Measurements from ENCODE around the gene DYNC1I1. TPM values are rescaled to one million over a fixed set of nuclear protein-coding genes. Genes with fewer than 3 reads are reported as not detected.

Gene DYNC1I1
- total and polyA plus RNA-seq, 2 experiments from 2014 or later = 1.4 to 4.1 TPM

DNA sequence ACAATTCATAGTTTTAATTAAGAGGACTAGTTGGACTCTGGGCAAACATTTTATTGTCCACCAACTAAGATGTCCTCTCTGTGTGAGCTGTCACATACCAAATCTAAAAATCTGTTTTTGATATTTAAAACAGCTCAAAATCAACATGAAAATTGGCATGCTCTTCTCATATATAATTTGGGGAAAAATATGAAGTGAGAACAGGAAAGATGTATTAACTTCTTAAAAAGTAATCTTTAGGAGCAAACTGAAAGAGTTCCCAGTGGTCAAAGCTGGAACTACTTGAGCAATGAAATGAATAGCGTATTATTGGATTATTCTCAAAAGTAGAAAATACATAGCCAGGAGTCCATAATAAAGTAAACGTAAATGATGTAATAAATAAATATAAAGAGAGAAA, 147.2 kb downstream of the DYNC1I1 start:
- Histone ChIP-seq H3F3A (replicated peaks; ENCODE audit: low read depth) (no peaks in the 10 kb centered on the region), H3K36me3 (ENCODE audit: insufficient read depth) (no peaks in the 10 kb centered on the region), H3K4me2 (no peak overlapping the region), H3K27me3 (ENCODE audit: insufficient read depth) (no peaks in the 10 kb centered on the region), H3K27ac (ENCODE audit: low read depth) (no peak overlapping the region), H3K4me1 (ENCODE audit: insufficient read depth) (no peaks in the 10 kb centered on the region), H2AFZ (no peak overlapping the region), H3K79me2 (replicated peaks; ENCODE audit: insufficient read depth) (no peaks in the 10 kb centered on the region), H4K20me1 (replicated peaks; ENCODE audit: insufficient read depth) (no peaks in the 10 kb centered on the region), H3K9me2 (ENCODE audit: insufficient read depth) (no peaks in the 10 kb centered on the region), H3K4me3 (no peak overlapping the region)
- TF ChIP-seq EZH2 (IDR thresholded peaks at IDR 0.05; ENCODE audit: low read depth, unreplicated experiment) = no peak
- TF ChIP-seq, protein P1, sequence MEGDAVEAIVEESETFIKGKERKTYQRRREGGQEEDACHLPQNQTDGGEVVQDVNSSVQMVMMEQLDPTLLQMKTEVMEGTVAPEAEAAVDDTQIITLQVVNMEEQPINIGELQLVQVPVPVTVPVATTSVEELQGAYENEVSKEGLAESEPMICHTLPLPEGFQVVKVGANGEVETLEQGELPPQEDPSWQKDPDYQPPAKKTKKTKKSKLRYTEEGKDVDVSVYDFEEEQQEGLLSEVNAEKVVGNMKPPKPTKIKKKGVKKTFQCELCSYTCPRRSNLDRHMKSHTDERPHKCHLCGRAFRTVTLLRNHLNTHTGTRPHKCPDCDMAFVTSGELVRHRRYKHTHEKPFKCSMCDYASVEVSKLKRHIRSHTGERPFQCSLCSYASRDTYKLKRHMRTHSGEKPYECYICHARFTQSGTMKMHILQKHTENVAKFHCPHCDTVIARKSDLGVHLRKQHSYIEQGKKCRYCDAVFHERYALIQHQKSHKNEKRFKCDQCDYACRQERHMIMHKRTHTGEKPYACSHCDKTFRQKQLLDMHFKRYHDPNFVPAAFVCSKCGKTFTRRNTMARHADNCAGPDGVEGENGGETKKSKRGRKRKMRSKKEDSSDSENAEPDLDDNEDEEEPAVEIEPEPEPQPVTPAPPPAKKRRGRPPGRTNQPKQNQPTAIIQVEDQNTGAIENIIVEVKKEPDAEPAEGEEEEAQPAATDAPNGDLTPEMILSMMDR (conservative IDR thresholded peaks at IDR 0.05; ENCODE audit: low read depth in 2 of 2) = peak in 1 of 2 experiments; percentile 43; a peak in 2 of 4 replicates
- H3K27me3 Mint-ChIP-seq (ENCODE audit: insufficient read depth, low read depth, poor library complexity) = no peaks in the 10 kb centered on the region
- H3K27ac Mint-ChIP-seq = no peak overlapping the region
- DNase-seq (ENCODE audit: low spot score) (no peak), ATAC-seq (no peak)
- H3K9me3 Mint-ChIP-seq = no peaks in the 10 kb centered on the region
- peaks cover 3% of the 10 kb centered on the region; the same call in 1 of the 3 replicates for H3K4me1 Mint-ChIP-seq
- no peaks in the 10 kb centered on the region for H3K36me3 Mint-ChIP-seq (ENCODE audit: low read depth)
- no peak overlapping the region for H3K4me3 Mint-ChIP-seq

DNA sequence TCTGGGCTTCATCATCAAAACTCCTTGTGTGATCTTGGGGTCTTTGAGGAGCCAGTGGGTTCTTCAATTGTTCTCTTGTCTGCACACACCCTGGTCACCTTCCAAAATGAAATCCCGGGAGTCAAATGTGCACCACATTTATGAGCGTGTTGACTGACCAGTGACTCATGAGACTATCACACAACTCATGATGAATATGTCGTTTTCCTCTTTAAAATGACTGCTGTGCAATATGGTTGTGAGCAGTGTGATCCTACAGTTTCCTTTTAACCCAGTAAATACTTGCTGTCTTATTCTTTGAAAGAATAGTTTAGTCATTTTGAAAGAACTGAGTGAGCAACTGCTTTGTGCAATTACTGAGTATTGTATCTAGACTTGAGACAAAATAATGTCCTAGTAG, 149.2 kb downstream of the DYNC1I1 start:
- no peaks in the 10 kb centered on the region for H3K27me3 Mint-ChIP-seq (ENCODE audit: insufficient read depth, low read depth, poor library complexity)
- no peak overlapping the region for H3K27ac Mint-ChIP-seq
- H3F3A ChIP-seq (replicated peaks; ENCODE audit: low read depth) = no peaks in the 10 kb centered on the region
- H3K36me3 ChIP-seq (ENCODE audit: insufficient read depth) = no peaks in the 10 kb centered on the region
- peaks cover 3% of the 10 kb centered on the region; the same call in 1 of the 3 replicates for H3K4me1 Mint-ChIP-seq
- H4K20me1 ChIP-seq (replicated peaks; ENCODE audit: insufficient read depth) = no peaks in the 10 kb centered on the region
- no peak for ATAC-seq
- no peaks in the 10 kb centered on the region for H3K79me2 ChIP-seq (replicated peaks; ENCODE audit: insufficient read depth)
- H3K4me1 ChIP-seq (ENCODE audit: insufficient read depth) = no peaks in the 10 kb centered on the region
- no peaks in the 10 kb centered on the region for H3K9me3 Mint-ChIP-seq
- no peak for DNase-seq (ENCODE audit: low spot score)
- H3K4me2 ChIP-seq = no peak overlapping the region
- H3K27me3 ChIP-seq (ENCODE audit: insufficient read depth) = no peaks in the 10 kb centered on the region
- no peak overlapping the region for H3K4me3 Mint-ChIP-seq
- no peak overlapping the region for H3K4me3 ChIP-seq
- no peaks in the 10 kb centered on the region for H3K9me2 ChIP-seq (ENCODE audit: insufficient read depth)
- no peak overlapping the region for H2AFZ ChIP-seq
- no peak overlapping the region for H3K27ac ChIP-seq (ENCODE audit: low read depth)
- no peaks in the 10 kb centered on the region for H3K36me3 Mint-ChIP-seq (ENCODE audit: low read depth)
- no peak for TF ChIP-seq EZH2phosphoT487 (IDR thresholded peaks at IDR 0.05; ENCODE audit: unreplicated experiment)
- TF ChIP-seq STAT1 (IDR thresholded peaks at IDR 0.05; ENCODE audit: unreplicated experiment) = no peak
- no peak for TF ChIP-seq ZNF114 (CRISPR knock-in tag; IDR thresholded peaks at IDR 0.05)
- TF ChIP-seq, protein P2, sequence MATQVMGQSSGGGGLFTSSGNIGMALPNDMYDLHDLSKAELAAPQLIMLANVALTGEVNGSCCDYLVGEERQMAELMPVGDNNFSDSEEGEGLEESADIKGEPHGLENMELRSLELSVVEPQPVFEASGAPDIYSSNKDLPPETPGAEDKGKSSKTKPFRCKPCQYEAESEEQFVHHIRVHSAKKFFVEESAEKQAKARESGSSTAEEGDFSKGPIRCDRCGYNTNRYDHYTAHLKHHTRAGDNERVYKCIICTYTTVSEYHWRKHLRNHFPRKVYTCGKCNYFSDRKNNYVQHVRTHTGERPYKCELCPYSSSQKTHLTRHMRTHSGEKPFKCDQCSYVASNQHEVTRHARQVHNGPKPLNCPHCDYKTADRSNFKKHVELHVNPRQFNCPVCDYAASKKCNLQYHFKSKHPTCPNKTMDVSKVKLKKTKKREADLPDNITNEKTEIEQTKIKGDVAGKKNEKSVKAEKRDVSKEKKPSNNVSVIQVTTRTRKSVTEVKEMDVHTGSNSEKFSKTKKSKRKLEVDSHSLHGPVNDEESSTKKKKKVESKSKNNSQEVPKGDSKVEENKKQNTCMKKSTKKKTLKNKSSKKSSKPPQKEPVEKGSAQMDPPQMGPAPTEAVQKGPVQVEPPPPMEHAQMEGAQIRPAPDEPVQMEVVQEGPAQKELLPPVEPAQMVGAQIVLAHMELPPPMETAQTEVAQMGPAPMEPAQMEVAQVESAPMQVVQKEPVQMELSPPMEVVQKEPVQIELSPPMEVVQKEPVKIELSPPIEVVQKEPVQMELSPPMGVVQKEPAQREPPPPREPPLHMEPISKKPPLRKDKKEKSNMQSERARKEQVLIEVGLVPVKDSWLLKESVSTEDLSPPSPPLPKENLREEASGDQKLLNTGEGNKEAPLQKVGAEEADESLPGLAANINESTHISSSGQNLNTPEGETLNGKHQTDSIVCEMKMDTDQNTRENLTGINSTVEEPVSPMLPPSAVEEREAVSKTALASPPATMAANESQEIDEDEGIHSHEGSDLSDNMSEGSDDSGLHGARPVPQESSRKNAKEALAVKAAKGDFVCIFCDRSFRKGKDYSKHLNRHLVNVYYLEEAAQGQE (IDR thresholded peaks at IDR 0.05; ENCODE audit: unreplicated experiment) = no peak
- TF ChIP-seq CREB1 (CRISPR knock-in tag; IDR thresholded peaks at IDR 0.05; ENCODE audit: low read depth) = no peak
- TF ChIP-seq, protein P3, sequence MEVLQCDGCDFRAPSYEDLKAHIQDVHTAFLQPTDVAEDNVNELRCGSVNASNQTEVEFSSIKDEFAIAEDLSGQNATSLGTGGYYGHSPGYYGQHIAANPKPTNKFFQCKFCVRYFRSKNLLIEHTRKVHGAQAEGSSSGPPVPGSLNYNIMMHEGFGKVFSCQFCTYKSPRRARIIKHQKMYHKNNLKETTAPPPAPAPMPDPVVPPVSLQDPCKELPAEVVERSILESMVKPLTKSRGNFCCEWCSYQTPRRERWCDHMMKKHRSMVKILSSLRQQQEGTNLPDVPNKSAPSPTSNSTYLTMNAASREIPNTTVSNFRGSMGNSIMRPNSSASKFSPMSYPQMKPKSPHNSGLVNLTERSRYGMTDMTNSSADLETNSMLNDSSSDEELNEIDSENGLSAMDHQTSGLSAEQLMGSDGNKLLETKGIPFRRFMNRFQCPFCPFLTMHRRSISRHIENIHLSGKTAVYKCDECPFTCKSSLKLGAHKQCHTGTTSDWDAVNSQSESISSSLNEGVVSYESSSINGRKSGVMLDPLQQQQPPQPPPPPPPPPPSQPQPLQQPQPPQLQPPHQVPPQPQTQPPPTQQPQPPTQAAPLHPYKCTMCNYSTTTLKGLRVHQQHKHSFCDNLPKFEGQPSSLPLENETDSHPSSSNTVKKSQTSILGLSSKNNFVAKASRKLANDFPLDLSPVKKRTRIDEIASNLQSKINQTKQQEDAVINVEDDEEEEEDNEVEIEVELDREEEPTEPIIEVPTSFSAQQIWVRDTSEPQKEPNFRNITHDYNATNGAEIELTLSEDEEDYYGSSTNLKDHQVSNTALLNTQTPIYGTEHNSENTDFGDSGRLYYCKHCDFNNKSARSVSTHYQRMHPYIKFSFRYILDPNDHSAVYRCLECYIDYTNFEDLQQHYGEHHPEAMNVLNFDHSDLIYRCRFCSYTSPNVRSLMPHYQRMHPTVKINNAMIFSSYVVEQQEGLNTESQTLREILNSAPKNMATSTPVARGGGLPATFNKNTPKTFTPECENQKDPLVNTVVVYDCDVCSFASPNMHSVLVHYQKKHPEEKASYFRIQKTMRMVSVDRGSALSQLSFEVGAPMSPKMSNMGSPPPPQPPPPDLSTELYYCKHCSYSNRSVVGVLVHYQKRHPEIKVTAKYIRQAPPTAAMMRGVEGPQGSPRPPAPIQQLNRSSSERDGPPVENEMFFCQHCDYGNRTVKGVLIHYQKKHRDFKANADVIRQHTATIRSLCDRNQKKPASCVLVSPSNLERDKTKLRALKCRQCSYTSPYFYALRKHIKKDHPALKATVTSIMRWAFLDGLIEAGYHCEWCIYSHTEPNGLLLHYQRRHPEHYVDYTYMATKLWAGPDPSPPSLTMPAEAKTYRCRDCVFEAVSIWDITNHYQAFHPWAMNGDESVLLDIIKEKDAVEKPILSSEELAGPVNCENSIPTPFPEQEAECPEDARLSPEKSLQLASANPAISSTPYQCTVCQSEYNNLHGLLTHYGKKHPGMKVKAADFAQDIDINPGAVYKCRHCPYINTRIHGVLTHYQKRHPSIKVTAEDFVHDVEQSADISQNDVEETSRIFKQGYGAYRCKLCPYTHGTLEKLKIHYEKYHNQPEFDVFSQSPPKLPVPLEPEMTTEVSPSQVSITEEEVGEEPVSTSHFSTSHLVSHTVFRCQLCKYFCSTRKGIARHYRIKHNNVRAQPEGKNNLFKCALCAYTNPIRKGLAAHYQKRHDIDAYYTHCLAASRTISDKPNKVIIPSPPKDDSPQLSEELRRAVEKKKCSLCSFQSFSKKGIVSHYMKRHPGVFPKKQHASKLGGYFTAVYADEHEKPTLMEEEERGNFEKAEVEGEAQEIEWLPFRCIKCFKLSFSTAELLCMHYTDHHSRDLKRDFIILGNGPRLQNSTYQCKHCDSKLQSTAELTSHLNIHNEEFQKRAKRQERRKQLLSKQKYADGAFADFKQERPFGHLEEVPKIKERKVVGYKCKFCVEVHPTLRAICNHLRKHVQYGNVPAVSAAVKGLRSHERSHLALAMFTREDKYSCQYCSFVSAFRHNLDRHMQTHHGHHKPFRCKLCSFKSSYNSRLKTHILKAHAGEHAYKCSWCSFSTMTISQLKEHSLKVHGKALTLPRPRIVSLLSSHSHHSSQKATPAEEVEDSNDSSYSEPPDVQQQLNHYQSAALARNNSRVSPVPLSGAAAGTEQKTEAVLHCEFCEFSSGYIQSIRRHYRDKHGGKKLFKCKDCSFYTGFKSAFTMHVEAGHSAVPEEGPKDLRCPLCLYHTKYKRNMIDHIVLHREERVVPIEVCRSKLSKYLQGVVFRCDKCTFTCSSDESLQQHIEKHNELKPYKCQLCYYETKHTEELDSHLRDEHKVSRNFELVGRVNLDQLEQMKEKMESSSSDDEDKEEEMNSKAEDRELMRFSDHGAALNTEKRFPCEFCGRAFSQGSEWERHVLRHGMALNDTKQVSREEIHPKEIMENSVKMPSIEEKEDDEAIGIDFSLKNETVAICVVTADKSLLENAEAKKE (CRISPR knock-in tag; IDR thresholded peaks at IDR 0.05) = no peak
- TF ChIP-seq EZH2 (IDR thresholded peaks at IDR 0.05; ENCODE audit: low read depth, unreplicated experiment) = no peak
- no peak for TF ChIP-seq ZNF331 (CRISPR knock-in tag; IDR thresholded peaks at IDR 0.05; ENCODE audit: low read depth)

All from GM23338 (cell line).